SJSA1 (cell line): ENCODE measurements around the gene FGGY. TPM values are rescaled to one million over a fixed set of nuclear protein-coding genes. Genes with fewer than 3 reads are reported as not detected.

ENCODE experiments used
- DNase-seq, 2 experiments: peaks; one replicate each; pipeline ENCODE4 v3.0.0-alpha.2; 2015 to 2020; ENCODE audit warnings: low spot score in 2 of 2, low read depth in 1 of 2
- H3K27ac ChIP-seq: fragments of 250-450 bp; sonication (Bioruptor Pico); 2 replicates; pipeline ENCODE4 v1.5.1; 2020; ENCODE audit warnings: mild to moderate bottlenecking, moderate library complexity
- H3K27me3 ChIP-seq: fragments of 250-450 bp; sonication (Bioruptor Pico); replicated peaks from 2 replicates; pipeline ENCODE4 v1.5.1; 2020; ENCODE audit warnings: mild to moderate bottlenecking, moderate library complexity
- H3K36me3 ChIP-seq: fragments of 250-450 bp; sonication (Bioruptor Pico); 2 replicates; pipeline ENCODE4 v1.5.1; 2020; ENCODE audit warnings: mild to moderate bottlenecking
- H3K4me1 ChIP-seq: fragments of 250-450 bp; sonication (Bioruptor Pico); replicated peaks from 2 replicates; pipeline ENCODE4 v1.6.1; 2021; ENCODE audit warnings: mild to moderate bottlenecking
- H3K4me3 ChIP-seq: fragments of 250-450 bp; sonication (Bioruptor Pico); 2 replicates; pipeline ENCODE4 v1.5.1; 2020; ENCODE audit warnings: mild to moderate bottlenecking
- H3K9me3 ChIP-seq: fragments of 250-450 bp; sonication (Bioruptor Pico); replicated peaks from 2 replicates; pipeline ENCODE4 v1.5.1; 2020; ENCODE audit warnings: mild to moderate bottlenecking
- total RNA-seq: library from RNA; depleted of rRNA; stranded (reverse); fragments of >200 nt; shearing (Covaris generic); gene quantifications from 2 replicates; pipeline ENCODE4 v1.2.3, GENCODE V29; 2014

The FGGY gene
- total RNA-seq, 1 experiment from 2014 or later: 9.0 TPM

DNA sequence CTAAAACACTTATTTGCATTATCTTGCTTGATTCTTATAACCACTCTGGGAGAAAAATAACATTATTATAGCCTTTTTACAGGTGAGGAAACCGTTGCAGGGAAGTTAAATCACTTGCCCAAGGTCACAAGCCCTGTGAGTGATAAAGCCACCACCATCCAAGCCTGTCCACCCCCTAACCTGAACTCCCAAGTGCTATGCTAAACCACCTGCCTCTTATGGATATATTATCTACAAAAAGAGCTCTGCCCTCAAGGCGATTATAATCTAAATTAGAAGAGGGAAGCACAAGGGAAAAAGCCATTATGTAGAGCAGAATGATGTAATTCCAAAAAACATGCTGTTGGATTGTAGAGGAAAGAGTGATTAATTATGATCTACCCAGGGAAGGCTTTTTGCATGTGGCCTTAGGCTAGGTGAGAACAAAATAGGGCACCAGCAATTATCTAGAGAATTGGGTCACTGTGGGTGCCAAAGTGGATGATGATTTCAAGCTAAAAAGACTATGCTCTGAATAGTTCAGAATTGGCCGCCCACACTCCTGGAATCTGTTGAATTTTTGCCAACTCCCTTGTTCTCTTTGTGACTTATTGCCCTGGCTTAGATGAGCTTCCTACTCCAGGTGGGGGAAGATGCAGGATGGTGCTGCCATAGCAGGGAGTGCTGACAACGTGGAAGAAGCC is 205.3 kb downstream of the FGGY start:
- no peaks in the 10 kb centered on the region for H3K36me3 ChIP-seq
- DNase-seq: no peak
- peaks cover 22% of the 10 kb centered on the region for H3K4me1 ChIP-seq
- H3K27ac ChIP-seq: no peak overlapping the region
- no peak overlapping the region for H3K4me3 ChIP-seq
- H3K9me3 ChIP-seq: no peaks in the 10 kb centered on the region
- no peaks in the 10 kb centered on the region for H3K27me3 ChIP-seq

GRCh38 chr1:59504276-59504675 is 207.4 kb downstream of the FGGY start:
- Histone ChIP-seq H3K4me3 (no peak overlapping the region), H3K9me3 (no peaks in the 10 kb centered on the region), H3K4me1 (peaks cover 16% of the 10 kb centered on the region), H3K27ac (no peak overlapping the region), H3K27me3 (no peaks in the 10 kb centered on the region), H3K36me3 (no peaks in the 10 kb centered on the region)
- DNase-seq: no peak

DNA sequence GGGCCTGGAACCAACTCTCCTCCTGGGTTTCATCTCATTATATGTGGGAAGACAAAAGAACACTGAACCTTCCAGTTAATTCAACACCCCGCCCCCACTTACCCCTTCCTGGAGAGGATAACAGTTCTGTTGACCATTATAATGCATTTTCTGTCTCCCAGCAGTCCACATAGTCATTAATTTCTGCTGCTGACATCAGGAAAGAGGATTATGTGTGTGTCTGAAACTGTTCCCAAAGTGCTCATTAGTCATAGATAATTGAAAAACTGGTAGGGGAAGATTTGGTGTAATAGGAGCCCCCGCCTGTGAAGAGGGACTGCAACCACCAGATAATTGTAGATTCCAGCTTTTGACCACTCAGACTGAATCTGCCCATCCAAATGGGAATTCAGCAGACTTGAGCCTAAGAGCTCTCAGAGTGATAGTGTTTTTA is 208.7 kb downstream of the FGGY start:
- Histone ChIP-seq H3K27ac (no peak overlapping the region), H3K27me3 (no peaks in the 10 kb centered on the region), H3K4me1 (peaks cover 6% of the 10 kb centered on the region; the same call in 1 of the 2 replicates), H3K4me3 (no peak overlapping the region), H3K36me3 (no peaks in the 10 kb centered on the region), H3K9me3 (no peaks in the 10 kb centered on the region)
- DNase-seq: no peak

DNA sequence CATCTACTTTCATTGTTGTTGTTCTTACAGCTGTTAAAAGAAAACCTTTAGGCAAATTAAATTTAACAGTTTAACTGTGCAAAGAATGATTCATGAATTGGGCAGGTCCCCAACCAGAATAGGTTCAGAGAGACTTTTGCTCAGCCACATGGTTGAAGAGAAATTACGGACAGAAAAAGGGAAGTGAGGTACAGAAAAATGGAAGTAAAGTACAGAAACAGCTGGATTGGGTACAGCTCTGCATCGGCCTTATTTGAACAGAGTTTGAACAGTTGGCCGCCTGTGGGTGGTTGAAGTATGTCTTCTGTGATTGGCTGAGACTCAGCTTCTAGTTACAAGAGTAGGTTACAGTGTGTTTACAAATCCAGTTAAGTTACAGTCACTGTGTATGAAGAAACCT is 210.1 kb downstream of the FGGY start:
- DNase-seq: no peak
- Histone ChIP-seq H3K27ac (no peak overlapping the region), H3K36me3 (no peaks in the 10 kb centered on the region), H3K4me3 (no peak overlapping the region), H3K27me3 (no peaks in the 10 kb centered on the region), H3K9me3 (no peaks in the 10 kb centered on the region), H3K4me1 (peaks cover 6% of the 10 kb centered on the region; the same call in 1 of the 2 replicates)

- no peaks in the 10 kb centered on the region for H3K27me3 ChIP-seq
- H3K36me3 ChIP-seq: no peaks in the 10 kb centered on the region
- DNase-seq: no peak
- no peak overlapping the region for H3K4me3 ChIP-seq
- H3K27ac ChIP-seq: no peak overlapping the region
- H3K9me3 ChIP-seq: no peaks in the 10 kb centered on the region
- H3K4me1 ChIP-seq: peaks cover 6% of the 10 kb centered on the region; the same call in 1 of the 2 replicates
Measured at GRCh38 chr1:59509341-59509875, 212.5 kb downstream of the FGGY start.

DNA sequence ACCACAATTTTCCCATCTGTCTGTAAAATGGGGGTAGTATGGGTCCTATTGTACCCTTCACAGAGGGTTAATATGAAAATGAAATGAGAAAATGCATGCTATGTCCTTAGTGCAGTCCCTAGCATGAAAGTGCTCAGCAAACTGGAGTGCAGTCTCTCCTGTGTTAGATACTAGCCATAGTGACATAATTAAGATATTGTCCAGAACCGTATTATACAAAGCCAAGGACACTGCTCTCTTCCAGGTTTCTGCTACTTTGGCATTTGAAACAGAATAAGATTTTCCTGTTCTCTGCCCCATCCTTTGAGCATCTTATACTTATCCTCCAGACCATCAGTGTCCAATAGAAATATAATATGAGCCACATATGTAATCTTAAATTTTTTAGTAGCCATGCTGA is 213.4 kb downstream of the FGGY start:
- H3K4me1 ChIP-seq: peaks cover 6% of the 10 kb centered on the region; the same call in 1 of the 2 replicates
- no peak overlapping the region for H3K4me3 ChIP-seq
- H3K36me3 ChIP-seq: no peaks in the 10 kb centered on the region
- H3K9me3 ChIP-seq: no peaks in the 10 kb centered on the region
- no peak overlapping the region for H3K27ac ChIP-seq
- no peaks in the 10 kb centered on the region for H3K27me3 ChIP-seq
- no peak for DNase-seq

- Histone ChIP-seq H3K9me3 (no peaks in the 10 kb centered on the region), H3K27me3 (no peaks in the 10 kb centered on the region), H3K4me1 (peaks cover 5% of the 10 kb centered on the region; the same call in 1 of the 2 replicates), H3K36me3 (no peaks in the 10 kb centered on the region), H3K27ac (no peak overlapping the region), H3K4me3 (no peak overlapping the region)
- no peak for DNase-seq
Measured at GRCh38 chr1:59511476-59512465, 214.9 kb downstream of the FGGY start.

- Histone ChIP-seq H3K4me1 (no peaks in the 10 kb centered on the region), H3K36me3 (no peaks in the 10 kb centered on the region), H3K27me3 (no peaks in the 10 kb centered on the region), H3K9me3 (no peaks in the 10 kb centered on the region), H3K4me3 (no peak overlapping the region), H3K27ac (no peak overlapping the region)
- no peak for DNase-seq
Measured at GRCh38 chr1:59512702-59513101, 215.8 kb downstream of the FGGY start.

DNA sequence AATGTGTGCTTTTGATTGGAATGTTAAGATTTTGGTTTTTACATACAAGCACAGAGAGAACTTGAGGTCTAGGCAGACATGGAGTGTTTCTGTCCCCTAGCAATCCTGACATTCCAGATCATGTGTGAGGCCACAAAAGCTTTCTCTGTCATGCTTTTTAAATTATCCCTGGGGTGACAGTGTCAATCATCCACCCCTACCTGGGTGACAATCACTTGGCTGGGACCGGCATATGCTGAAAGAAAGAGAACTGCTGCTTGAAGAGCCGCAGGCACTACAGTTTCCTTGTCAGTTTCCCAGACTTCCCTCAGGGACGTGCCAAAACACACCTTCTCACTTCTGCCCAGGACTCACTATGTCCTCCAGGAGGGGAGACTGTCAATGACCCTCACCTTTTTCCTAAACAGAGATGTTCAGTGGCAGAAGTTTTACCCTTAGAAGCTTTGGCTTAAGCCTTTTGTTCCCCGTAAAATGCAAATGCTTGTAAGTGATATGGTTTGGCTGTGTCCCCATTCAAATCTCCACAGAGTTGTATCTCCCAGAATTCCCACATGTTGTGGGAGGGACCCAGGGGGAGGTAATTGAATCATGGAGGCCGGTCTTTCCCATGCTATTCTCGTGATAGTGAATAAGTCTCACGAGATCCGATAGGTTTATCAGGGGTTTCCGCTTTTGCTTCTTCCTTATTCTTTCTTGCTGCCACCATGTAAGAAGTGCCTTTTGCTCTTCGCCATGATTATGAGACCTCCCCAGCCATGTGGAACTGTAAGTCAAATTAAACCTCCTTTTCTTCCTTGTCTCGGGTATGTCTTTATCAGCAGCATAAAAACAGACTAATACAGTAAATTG is 217.4 kb downstream of the FGGY start:
- H3K9me3 ChIP-seq: no peaks in the 10 kb centered on the region
- H3K36me3 ChIP-seq: no peaks in the 10 kb centered on the region
- H3K27me3 ChIP-seq: no peaks in the 10 kb centered on the region
- DNase-seq: no peak
- H3K4me1 ChIP-seq: no peaks in the 10 kb centered on the region
- no peak overlapping the region for H3K27ac ChIP-seq
- H3K4me3 ChIP-seq: no peak overlapping the region

GRCh38 chr1:59516881-59517280 is 220.0 kb downstream of the FGGY start:
- DNase-seq: no peak
- no peak overlapping the region for H3K27ac ChIP-seq
- no peaks in the 10 kb centered on the region for H3K9me3 ChIP-seq
- peaks cover 20% of the 10 kb centered on the region for H3K4me1 ChIP-seq
- H3K4me3 ChIP-seq: no peak overlapping the region
- H3K27me3 ChIP-seq: no peaks in the 10 kb centered on the region
- H3K36me3 ChIP-seq: no peaks in the 10 kb centered on the region

DNA sequence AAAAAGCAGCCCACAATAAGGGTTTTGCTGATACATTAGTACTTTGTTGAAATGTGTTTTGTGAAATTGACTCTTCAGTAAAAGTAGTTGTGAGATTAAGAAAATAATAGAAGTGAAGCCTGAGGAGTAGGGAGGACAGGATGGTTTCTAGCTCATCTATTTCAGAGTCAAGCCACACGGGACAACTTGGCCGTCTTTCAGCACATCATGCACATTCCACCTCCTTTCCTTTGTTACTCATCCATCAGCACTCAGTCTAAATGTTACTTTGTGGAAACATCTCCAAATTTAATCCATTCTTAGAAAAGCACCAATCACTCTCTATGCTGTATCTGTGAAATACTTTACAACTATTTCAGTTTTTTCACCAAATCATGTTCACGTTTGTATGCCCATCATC is 223.3 kb downstream of the FGGY start:
- DNase-seq: no peak

GRCh38 chr1:59520827-59521418 is 224.0 kb downstream of the FGGY start:
- H3K9me3 ChIP-seq: no peaks in the 10 kb centered on the region
- peaks cover 23% of the 10 kb centered on the region for H3K4me1 ChIP-seq
- no peak overlapping the region for H3K4me3 ChIP-seq
- no peaks in the 10 kb centered on the region for H3K36me3 ChIP-seq
- no peaks in the 10 kb centered on the region for H3K27me3 ChIP-seq
- peak; percentile 76 to 82 for DNase-seq
- H3K27ac ChIP-seq: peak overlapping the region; percentile 79

More for the DNA sequence above, 223.3 kb downstream of the FGGY start:
- no peaks in the 10 kb centered on the region for H3K36me3 ChIP-seq
- no peaks in the 10 kb centered on the region for H3K9me3 ChIP-seq
- H3K27ac ChIP-seq: peak overlapping the region; percentile 79
- peaks cover 23% of the 10 kb centered on the region for H3K4me1 ChIP-seq
- no peak overlapping the region for H3K4me3 ChIP-seq
- no peaks in the 10 kb centered on the region for H3K27me3 ChIP-seq

DNA sequence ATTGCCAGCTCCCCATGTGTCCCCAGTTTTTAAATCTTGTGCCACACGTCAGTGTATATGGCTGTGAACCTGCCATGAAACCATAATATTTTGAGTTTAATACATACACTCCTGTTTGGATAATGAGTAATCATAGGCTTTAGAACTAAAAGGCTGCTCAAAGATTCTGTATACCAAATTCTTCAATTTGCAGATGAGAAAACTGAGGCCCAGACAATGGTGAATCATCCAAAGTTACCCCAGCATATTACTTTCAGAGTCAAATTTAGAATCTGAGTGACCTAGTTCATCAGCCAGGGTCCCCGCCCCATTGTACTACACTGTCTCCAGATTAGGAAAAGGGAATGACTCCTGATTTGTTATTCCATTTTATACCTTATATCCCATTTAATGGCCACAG is 224.6 kb downstream of the FGGY start:
- Histone ChIP-seq H3K27ac (peak overlapping the region; percentile 79), H3K36me3 (no peaks in the 10 kb centered on the region), H3K4me1 (peaks cover 23% of the 10 kb centered on the region), H3K9me3 (no peaks in the 10 kb centered on the region), H3K4me3 (no peak overlapping the region), H3K27me3 (no peaks in the 10 kb centered on the region)
- no peak for DNase-seq
